Activated CD4-positive, alpha-beta memory T cell treated with anti-CD3 and anti-CD28 coated beads, Interleukin-2, amount 10 ng/mL, durations not matched to agents 7 days and 5 days (primary cell): Measurements from ENCODE around the gene TECTB. TPM values are rescaled to one million over a fixed set of nuclear protein-coding genes. Genes with fewer than 3 reads are reported as not detected.

Experiments used
- CTCF ChIA-PET: fragments of 350-600 bp; sonication (Branson Sonifier 250); formaldehyde crosslinking; loops from one replicate; lab custom pipeline; 2021; ENCODE audit warnings: antibody characterized with exemption, inconsistent platforms; lab: Charles Lee
- POLR2A ChIA-PET: fragments of 350-600 bp; sonication (Branson Sonifier 250); formaldehyde crosslinking; loops from one replicate; lab custom pipeline; 2021; ENCODE audit warnings: antibody characterized with exemption; lab: Charles Lee
- DNase-seq: peaks from one replicate; pipeline ENCODE4 v3.0.0-alpha.2; 2020
- H3K27ac Mint-ChIP-seq: one replicate; pipeline ENCODE4 v1.8.0; 2021; ENCODE audit warnings: mild to moderate bottlenecking, mixed read lengths
- H3K27me3 Mint-ChIP-seq: one replicate; pipeline ENCODE4 v1.8.0; 2021; ENCODE audit warnings: mixed read lengths
- H3K36me3 Mint-ChIP-seq: one replicate; pipeline ENCODE4 v1.8.0; 2021; ENCODE audit warnings: low read depth, mixed read lengths
- H3K4me1 Mint-ChIP-seq: one replicate; pipeline ENCODE4 v1.8.0; 2021; ENCODE audit warnings: mixed read lengths
- H3K4me3 Mint-ChIP-seq: one replicate; pipeline ENCODE4 v1.8.0; 2021; ENCODE audit warnings: mild to moderate bottlenecking, mixed read lengths
- H3K9me3 Mint-ChIP-seq: one replicate; pipeline ENCODE4 v1.8.0; 2021; ENCODE audit warnings: mixed read lengths
- total RNA-seq, 2 experiments: library from RNA; stranded (reverse); gene quantifications; one replicate each; pipeline ENCODE4 v1.2.3, GENCODE V29; 2021

TECTB gene
- total RNA-seq, 2 experiments from 2014 or later, result not detected

GRCh38 chr10:112347709-112348671, 64.8 kb downstream of the TECTB start:
- ChIA-PET CTCF (no interaction called here), POLR2A (interaction anchor here (1.0 kb wide), 1 partner anchor 28 kb away, joined by 3 read pairs; no protein-coding TSS in a partner anchor)
- H3K27ac Mint-ChIP-seq, result no peak overlapping the region
- H3K4me1 Mint-ChIP-seq, result no peaks in the 10 kb centered on the region
- no peak for DNase-seq
- no peaks in the 10 kb centered on the region for H3K9me3 Mint-ChIP-seq
- H3K27me3 Mint-ChIP-seq, result no peaks in the 10 kb centered on the region
- H3K4me3 Mint-ChIP-seq, result no peak overlapping the region
- H3K36me3 Mint-ChIP-seq, result no peaks in the 10 kb centered on the region

- H3K9me3 Mint-ChIP-seq, result no peaks in the 10 kb centered on the region
- no peak for DNase-seq
- POLR2A ChIA-PET, result interaction anchor here (1.0 kb wide), 1 partner anchor 27 kb away, joined by 3 read pairs; no protein-coding TSS in a partner anchor
- H3K4me3 Mint-ChIP-seq, result no peak overlapping the region
- no peak overlapping the region for H3K27ac Mint-ChIP-seq
- H3K4me1 Mint-ChIP-seq, result no peaks in the 10 kb centered on the region
- no peaks in the 10 kb centered on the region for H3K36me3 Mint-ChIP-seq
- CTCF ChIA-PET, result no interaction called here
- H3K27me3 Mint-ChIP-seq, result no peaks in the 10 kb centered on the region
Measured at GRCh38 chr10:112348759-112349158, 65.6 kb downstream of the TECTB start.

GRCh38 chr10:112349521-112350085, 66.4 kb downstream of the TECTB start:
- H3K4me3 Mint-ChIP-seq, result no peak overlapping the region
- no peaks in the 10 kb centered on the region for H3K9me3 Mint-ChIP-seq
- no peaks in the 10 kb centered on the region for H3K36me3 Mint-ChIP-seq

GRCh38 chr10:112351146-112351545, 67.9 kb downstream of the TECTB start:
- CTCF ChIA-PET, result no interaction called here
- Mint-ChIP-seq H3K4me1 (no peaks in the 10 kb centered on the region), H3K9me3 (no peaks in the 10 kb centered on the region), H3K36me3 (no peaks in the 10 kb centered on the region), H3K27ac (no peak overlapping the region), H3K27me3 (no peaks in the 10 kb centered on the region), H3K4me3 (no peak overlapping the region)
- DNase-seq, result no peak
- POLR2A ChIA-PET, result no interaction called here

More at GRCh38 chr10:112349521-112350085, 66.4 kb downstream of the TECTB start:
- Mint-ChIP-seq H3K27me3 (no peaks in the 10 kb centered on the region), H3K27ac (no peak overlapping the region), H3K4me1 (no peaks in the 10 kb centered on the region)
- DNase-seq, result no peak
- ChIA-PET POLR2A (interaction anchor here (1.2 kb wide), 1 partner anchor 25 kb away, joined by 4 read pairs; no protein-coding TSS in a partner anchor), CTCF (interaction anchor here (0.6 kb wide), 1 partner anchor 123 kb away, joined by 3 read pairs; no protein-coding TSS in a partner anchor)

GRCh38 chr10:112352044-112352443, 68.8 kb downstream of the TECTB start:
- no peak overlapping the region for H3K4me3 Mint-ChIP-seq
- DNase-seq, result no peak
- no peaks in the 10 kb centered on the region for H3K4me1 Mint-ChIP-seq
- ChIA-PET CTCF (no interaction called here), POLR2A (no interaction called here)
- H3K9me3 Mint-ChIP-seq, result no peaks in the 10 kb centered on the region
- no peaks in the 10 kb centered on the region for H3K27me3 Mint-ChIP-seq
- no peaks in the 10 kb centered on the region for H3K36me3 Mint-ChIP-seq
- H3K27ac Mint-ChIP-seq, result no peak overlapping the region

GRCh38 chr10:112353046-112353445, 69.8 kb downstream of the TECTB start:
- no peaks in the 10 kb centered on the region for H3K36me3 Mint-ChIP-seq
- DNase-seq, result no peak
- ChIA-PET CTCF (no interaction called here), POLR2A (no interaction called here)
- no peaks in the 10 kb centered on the region for H3K9me3 Mint-ChIP-seq
- no peaks in the 10 kb centered on the region for H3K27me3 Mint-ChIP-seq
- H3K27ac Mint-ChIP-seq, result no peak overlapping the region
- H3K4me1 Mint-ChIP-seq, result no peaks in the 10 kb centered on the region
- H3K4me3 Mint-ChIP-seq, result no peak overlapping the region

Other genes with a start within 250 kb of the TECTB start
- gene GPAM, start 99.6 kb upstream of the TECTB start, total RNA-seq, result 1 to 10 TPM; 3.8 to 5.5 TPM
- 10 to 100 TPM; 55.0 to 55.1 TPM for gene ACSL5, start 90.7 kb downstream of the TECTB start, total RNA-seq
- 10 to 100 TPM; 46.3 to 47.0 TPM for gene ZDHHC6, start 163.5 kb downstream of the TECTB start, total RNA-seq
- 10 to 100 TPM; 32.9 to 37.3 TPM for gene VTI1A, start 163.8 kb downstream of the TECTB start, total RNA-seq